ENCODE results near the gene SSH3.
A peak's percentile ranks its signal among the peaks of the same experiment; 100 is the strongest.

The SSH3 gene

DNA sequence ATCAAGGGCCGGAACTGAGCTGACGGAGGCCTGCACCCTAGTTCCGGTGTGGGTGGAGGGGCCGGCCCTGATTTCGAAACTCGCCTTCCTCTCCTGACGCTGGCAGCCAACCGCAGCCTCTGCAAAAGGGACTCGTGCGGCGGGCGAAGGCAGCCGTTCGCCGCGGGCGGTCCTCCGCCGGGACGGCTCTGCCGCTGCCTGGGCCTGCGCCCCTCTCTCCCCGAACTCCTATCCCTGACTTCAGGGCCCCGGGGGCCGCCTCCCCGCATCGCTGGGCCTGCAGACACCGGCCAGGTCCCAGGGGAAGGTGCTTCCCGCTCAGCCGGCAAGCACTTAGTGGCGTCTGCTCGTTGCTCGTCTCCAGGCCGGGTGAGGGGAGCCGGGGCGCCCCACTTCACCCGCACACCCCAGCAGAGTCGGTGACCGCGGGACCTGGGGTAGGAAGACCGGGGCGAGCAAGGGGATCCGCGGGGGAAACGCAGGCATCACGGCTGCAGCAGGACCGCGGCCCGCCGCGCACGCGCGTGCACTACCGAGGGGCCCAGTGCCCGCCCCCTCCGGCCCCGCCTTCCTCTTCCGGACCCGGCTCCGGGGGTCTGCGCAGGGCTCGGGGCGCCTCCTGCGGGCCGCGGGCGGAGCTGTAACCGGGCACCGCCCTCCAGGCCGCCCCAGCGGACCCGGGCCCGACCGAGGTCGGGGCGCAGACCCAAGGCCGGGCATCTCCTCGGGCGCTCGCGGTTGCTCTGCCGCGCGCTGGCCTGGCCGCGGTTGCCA, 14.7 kb upstream of the SSH3 start:
- intact Hi-C loops (cut with DNase I): loop anchor here (2.0 kb wide), 1 partner anchor 14 kb away; the partner anchor contains the start of gene SSH3
- peak; percentile 68 to 97 (median 82) for DNase-seq

DNA sequence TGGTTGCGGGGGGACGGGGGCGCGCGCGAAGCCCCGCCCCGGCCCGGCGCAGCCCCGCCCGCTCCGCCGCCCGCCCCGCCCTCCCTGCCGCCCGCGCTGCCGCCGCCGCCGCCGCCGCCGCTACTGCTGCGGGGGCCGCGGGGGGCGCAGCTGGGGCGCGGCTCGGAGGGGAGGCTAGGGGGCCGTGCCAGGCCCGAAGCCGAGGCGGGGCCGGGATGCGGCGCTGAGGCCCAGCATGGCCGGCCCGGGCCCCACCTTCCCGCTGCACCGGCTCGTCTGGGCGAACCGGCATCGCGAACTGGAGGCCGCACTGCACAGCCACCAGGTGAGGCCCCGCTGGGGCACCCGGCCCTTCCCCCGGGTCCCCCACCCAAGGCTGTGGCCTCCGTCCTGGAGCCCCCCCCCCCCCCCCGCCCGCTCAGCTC, 14.1 kb upstream of the SSH3 start, which contains the start of gene ANKRD13D:
ANKRD13D (plus strand) TSS at position 78 of the 425 bp plus-strand sequence; CDS start at position 236, 158 bp downstream.
- intact Hi-C loops (cut with DNase I): loop anchor here (2.0 kb wide), 1 partner anchor 14 kb away; the partner anchor contains the start of gene SSH3
- DNase-seq: peak in 1 of 10 donors; percentile 78

DNA sequence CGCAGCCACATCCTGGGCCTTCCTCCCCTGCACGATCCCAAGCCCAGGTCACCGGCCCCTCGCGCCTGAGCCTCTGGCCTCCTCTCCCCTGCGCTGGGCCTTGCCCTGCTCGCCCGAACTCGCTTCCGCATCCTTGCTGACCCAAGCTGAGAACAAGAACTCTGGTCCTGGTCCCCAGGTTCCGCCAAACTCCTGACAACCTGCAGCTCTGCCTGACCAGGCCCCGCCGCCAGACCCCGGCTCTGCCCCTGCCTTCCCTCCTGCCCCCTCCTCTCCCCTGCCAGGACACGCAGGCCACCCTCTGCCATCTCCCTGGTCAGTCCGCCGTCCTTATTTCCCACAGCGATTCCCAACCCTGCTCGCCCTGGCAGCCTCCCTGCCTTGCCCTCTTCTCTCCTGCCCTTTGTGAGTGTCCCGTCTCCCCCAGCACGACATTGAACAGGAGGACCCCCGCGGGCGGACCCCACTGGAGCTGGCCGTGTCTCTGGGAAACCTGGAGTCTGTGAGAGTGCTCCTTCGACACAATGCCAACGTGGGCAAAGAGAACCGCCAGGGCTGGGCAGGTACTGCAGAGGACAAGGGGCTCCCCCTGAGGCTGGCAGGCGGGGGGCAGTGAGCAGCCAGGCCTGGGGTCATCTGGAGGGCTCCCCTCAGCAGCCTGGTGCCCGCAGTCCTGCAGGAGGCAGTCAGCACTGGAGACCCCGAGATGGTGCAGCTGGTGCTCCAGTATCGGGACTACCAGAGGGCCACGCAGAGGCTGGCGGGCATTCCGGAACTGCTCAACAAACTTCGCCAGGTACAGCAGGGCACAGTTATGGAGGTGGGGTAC, 13.5 kb upstream of the SSH3 start:
- intact Hi-C loops (cut with DNase I): loop anchor here (2.0 kb wide), 1 partner anchor 13 kb away; the partner anchor contains the start of gene SSH3
- DNase-seq: peak in 2 of 10 donors; percentile 81 to 84

DNA sequence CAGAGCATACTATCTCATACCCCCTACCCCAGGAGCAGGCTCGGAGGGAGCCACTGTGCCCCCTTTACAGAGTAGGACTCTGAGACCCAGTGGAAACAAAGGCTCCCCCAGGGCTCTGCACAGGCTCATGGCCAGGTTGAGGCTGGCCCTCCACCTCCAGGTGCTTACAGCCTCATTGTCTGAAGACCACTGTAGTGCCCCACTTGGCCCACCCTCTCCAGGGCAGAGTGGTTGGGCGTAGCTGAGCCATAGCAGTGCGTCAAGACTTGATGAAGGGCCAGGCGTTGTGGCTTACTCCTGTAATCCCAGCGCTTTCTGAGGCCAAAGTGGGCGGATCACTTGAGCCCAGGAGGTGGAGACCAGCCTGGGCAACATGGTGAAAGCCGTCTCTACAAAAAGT, 12.5 kb upstream of the SSH3 start:
- intact Hi-C loops (cut with DNase I): no loop called here
- DNase-seq: peak in 2 of 10 donors; percentile 69 to 70

DNA sequence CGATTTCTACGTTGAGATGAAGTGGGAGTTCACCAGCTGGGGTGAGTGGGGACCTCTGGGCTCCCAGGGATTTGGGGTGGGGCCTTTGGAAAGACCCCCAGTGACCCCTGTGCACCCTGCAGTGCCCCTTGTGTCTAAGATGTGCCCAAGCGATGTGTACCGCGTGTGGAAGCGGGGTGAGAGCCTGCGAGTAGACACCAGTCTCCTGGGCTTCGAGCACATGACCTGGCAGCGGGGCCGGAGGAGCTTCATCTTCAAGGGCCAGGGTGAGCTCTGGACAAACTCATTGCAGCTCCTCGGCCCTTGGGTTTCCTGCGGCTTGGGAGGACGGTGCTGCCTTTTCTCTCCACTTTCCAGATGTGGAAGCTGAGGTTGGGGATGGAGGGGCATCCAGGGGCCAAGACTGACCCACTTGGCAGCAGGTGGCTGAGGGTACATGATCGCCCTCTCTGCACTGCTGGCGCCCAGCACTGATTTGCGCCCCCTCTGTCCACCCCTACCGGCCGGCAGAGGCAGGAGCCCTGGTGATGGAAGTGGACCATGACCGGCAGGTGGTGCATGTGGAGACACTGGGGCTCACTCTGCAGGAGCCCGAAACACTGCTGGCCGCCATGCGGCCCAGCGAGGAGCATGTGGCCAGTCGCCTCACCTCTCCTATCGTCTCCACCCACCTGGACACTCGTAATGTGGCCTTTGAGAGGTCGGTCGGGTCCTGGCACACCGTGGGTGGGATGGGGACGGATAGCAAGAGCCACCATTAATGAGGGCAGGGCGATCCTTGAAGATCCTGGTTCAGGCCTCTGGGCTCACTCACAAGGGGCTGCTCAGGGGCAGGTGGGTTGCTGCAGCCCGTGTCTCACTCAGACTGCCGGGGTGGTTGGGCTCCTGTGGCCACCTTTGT, 11.6 kb upstream of the SSH3 start:
- peak in 2 of 10 donors; percentile 54 to 79 for DNase-seq
- intact Hi-C loops (cut with DNase I): no loop called here

DNA sequence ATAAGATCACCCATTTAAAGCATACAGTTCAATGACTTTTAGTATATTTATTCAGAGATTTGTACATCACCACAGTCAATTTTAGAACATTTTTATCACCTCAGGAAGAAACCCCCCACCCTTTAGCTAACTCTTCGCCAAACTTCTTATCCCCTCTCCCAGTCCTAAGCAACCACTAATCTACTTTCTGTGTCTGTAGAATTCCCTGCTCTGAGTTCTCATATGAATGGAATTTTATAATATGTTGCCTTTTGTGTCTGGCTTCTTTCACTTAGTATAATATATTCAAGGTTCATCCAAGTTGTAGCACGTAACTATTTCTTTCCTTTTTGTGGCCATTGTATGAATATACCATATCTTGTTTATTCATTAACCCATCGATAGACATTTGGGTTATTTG, 10.7 kb upstream of the SSH3 start:
- intact Hi-C loops (cut with DNase I): no loop called here

DNA sequence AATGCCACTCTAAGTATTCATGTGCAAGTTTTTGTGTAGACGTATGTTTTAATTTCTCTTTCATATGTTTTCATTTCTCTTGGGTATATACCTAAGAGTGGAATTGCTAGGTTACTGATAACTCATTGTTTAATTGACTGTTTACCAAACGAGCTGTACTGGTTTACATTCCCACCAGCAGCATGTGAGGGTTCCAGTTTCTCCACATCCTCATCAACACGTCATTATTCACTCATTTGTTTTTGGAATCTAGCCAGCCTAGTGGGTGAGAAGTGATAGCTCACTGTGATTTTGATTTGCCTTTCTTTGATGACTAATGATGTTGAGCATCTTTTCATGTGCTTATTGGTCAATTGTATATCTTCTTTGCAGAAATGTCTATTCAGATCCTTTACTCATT, 10.2 kb upstream of the SSH3 start:
- intact Hi-C loops (cut with DNase I): no loop called here

More for the DNA sequence above, 10.7 kb upstream of the SSH3 start:
- no peak for DNase-seq

DNA sequence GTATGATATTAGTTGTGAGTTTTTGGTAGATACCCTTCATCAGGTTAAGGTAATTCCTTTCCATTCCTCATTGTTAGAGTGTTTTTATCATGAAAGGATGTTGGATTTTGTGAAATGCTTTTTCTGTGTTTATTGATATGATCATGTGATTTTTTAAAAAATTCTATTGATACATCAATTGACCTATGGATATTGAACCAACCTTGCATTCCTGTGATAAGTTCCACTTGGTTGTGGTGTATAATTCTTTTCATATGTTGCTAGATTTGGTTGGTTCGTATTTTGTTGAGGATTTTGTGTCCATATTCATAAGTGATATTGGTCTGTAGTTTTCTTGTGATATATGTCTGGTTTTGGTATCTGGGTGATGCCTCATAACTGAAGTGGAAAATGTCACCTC, 7.5 kb upstream of the SSH3 start:
- intact Hi-C loops (cut with DNase I): no loop called here
- no peak for DNase-seq

More for the DNA sequence above, 10.2 kb upstream of the SSH3 start:
- no peak for DNase-seq

DNA sequence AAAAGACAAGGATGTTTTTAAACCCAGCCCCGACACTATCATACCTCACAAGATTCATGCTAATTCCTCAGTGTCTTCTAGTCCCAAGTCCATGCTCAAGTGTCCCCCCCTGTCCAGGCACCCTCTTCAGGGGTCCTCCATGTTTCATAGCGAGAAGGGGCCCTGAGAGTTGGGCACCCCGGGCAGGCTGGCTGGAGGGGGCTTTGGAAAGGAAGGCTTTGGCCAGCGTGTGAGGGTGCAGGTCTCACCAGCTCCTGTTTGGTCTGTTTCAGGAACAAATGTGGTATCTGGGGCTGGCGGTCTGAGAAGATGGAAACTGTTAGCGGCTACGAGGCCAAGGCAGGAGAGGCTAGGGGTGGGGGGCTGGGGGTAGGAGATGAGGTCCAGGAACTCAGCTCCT, 4.5 kb upstream of the SSH3 start:
- peak in 3 of 10 donors; percentile 15 to 48 (median 23) for DNase-seq
- intact Hi-C loops (cut with DNase I): no loop called here

DNA sequence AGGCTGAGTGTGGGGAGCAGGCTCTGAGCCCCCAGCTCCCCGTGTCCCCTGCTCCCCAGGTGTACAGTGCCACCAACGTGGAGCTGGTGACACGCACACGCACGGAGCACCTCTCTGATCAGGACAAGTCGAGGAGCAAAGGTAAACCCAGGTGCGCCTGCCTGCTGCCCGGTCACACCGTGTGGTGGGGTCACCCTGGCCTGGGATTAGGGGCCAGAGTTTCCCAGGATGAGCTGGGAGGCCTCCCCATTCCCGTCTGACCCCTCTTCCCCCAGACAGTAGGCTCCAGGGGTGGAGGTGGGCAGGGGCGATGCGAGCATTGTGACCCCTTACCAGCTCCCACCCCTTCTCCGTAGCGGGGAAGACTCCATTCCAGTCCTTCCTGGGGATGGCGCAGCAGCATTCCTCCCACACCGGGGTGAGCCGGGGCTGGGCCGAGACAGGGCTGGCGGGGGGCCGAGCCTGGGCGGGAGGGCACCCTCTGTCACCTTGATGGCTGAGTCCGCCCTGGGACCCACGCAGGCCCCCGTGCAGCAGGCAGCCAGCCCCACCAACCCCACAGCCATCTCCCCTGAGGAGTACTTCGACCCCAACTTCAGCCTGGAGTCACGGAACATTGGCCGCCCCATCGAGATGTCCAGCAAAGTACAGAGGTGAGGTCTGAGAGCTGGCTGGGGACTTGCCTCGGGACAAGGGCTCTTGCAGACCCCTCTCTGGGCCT, 3.7 kb upstream of the SSH3 start:
- peak in 4 of 10 donors; percentile 20 to 72 (median 66) for DNase-seq
- intact Hi-C loops (cut with DNase I): no loop called here

DNA sequence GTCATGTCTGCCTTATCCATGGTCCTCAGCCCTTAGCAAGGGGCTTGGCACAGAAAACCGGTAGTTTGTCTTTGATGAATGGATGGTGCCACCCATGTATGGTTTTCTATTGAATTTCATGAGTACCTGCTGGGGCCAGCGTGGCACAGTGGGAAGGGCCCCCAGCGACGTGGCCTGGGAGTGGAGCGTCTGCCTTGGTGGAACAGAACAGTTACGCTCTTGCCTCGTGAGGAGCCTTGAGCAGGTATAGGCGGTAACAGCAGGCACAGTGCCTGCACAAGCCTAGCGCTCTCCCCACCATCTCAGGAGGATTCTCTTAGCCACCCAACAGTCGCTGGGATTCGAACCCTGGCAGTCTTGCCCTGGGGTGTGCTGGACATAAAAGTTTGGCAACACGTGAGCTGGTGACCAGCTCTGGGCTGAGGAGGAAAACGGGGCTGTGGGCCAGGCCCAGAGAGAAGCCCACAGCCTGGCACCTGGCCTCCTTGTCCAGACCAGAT, 3.0 kb upstream of the SSH3 start:
- intact Hi-C loops (cut with DNase I): no loop called here
- DNase-seq: peak in 3 of 10 donors; percentile 4 to 53 (median 51)

DNA sequence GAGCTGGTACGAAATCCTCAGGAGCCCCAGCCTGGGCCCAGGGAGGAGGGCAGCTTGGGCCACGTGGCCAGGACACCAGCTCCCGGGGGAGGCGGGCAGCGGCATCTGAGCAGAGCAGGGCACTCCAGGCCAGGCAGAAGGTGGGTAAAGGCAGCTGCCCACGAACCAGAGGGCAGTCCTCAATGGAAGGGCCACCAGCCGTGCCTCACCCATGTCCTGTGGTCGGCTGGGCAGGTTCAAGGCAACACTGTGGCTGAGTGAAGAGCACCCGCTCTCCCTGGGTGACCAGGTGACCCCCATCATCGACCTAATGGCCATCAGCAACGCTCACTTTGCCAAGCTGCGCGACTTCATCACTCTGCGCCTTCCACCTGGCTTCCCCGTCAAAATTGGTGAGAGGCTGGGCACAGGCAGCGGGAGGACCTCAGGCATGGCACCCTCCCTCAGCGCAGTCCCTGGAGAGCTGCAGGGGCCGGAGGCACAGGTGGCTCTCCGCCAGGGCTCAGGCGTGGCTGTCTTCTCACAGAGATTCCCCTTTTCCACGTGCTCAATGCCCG, 2.5 kb upstream of the SSH3 start:
- intact Hi-C loops (cut with DNase I): no loop called here
- peak in 5 of 10 donors; percentile 3 to 64 (median 57) for DNase-seq

DNA sequence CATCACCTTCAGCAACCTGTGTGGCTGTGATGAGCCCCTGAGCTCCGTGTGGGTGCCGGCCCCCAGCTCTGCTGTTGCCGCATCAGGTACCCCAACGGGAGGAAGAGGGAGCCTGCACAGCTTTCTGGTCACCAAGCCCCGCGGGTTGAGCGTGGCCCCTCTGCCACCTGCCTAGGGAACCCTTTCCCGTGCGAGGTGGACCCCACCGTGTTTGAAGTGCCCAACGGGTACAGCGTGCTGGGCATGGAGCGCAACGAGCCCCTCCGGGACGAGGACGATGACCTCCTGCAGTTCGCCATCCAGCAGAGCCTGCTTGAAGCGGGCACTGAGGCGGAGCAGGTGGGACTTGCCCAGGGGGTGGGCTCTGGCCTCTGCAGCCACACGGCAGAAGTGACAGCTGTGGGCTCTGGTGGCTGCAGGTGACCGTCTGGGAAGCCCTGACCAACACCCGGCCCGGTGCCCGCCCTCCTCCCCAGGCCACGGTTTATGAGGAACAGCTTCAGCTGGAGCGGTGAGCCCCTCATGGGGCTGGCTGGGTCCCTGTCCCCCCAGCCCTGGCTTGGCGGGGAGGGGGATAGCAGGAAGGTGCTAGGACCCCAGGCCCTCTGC, 1.9 kb upstream of the SSH3 start:
- peak in 5 of 10 donors; percentile 5 to 83 (median 66) for DNase-seq
- intact Hi-C loops (cut with DNase I): no loop called here

DNA sequence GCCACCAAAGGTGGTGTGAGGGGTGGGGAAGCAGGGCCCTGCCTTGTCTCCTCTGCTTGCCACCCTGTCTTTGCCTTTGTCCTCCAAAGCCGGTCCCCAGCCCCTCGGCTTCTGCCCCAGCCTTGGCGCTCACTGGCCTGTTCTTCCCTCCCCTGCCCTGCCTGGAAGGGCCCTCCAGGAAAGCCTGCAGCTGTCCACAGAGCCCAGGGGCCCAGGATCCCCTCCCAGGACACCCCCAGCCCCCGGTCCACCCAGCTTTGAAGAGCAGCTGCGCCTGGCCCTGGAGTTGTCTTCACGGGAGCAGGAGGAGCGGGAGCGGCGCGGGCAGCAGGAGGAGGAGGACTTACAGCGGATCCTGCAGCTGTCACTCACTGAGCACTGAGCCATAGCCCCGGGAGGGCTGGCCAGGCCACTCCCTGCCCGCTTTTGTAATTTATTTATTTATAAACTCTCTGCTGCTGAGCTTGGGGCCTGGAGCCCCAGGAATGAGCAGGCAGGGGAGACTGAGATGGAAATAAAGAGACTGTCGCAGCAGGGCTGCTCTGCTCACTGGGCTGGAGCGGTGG, 1.3 kb upstream of the SSH3 start:
- intact Hi-C loops (cut with DNase I): loop anchor here (2.0 kb wide), 1 partner anchor 13 kb away; the partner anchor contains the start of gene ANKRD13D
- DNase-seq: peak in 5 of 10 donors; percentile 51 to 92 (median 78)

DNA sequence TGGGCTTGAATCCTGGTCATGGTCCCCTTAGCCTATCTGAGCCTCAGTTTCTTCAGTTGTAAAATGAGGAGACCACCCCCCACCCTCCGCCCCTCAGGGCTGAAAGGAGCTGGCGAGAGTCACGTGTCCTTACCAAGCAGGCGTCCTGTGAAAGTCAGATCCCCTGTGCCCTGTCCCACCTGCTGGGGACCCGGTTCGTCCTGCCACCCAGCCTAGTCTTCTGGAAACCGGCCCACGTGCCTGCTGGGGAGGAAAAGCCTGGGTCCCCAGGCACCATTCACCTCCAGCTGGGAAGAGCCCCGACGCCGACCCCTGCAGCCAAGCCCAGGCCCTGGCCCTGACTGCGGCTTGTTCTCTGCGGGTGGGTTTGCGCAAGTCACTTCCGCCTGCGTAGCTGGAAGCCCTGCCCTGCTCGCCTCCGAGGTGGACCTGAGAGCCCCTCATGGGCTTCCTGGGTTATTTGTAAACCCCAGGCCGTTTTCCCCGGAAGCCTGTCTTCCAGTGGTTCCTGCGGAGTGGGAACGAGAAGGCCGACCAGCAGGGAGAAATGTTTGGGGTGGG, 679 bp upstream of the SSH3 start:
- intact Hi-C loops (cut with DNase I): loop anchor here (2.0 kb wide), 1 partner anchor 14 kb away; the partner anchor contains the start of gene ANKRD13D
- peak in 6 of 10 donors; percentile 16 to 82 (median 50) for DNase-seq

DNA sequence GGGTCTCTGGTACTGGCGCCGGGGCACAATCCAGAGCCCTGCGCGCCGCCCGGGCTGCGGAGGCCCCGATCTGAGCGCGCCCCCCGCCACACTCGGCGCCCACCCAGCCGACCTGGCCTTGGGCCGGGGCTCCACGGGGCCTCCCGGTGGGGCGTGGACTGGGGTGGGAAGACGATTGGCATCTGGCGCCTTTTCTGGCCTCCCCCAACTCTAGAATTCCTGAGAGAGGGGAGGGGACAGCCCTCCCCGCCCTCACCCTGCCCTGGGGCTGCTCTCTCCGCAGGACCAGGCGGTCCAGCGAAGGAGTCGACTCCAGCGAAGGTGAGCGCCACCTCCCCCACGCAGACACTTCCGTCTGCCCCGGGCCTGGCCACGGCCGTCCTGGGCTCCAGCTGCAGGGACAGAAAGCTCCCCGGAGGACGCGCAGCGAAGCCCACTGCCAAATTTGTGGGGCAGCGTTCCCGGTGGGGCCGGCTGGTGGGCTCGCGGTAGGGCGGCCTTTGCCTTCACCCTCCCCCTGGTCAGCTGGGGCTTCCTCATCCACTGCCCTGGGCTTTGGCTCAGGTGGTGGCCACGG, 593 bp downstream of the SSH3 start:
- intact Hi-C loops (cut with DNase I): loop anchor here (2.0 kb wide), 1 partner anchor 15 kb away; the partner anchor contains the start of gene ANKRD13D
- DNase-seq: peak in 6 of 10 donors; percentile 5 to 83 (median 42)

DNA sequence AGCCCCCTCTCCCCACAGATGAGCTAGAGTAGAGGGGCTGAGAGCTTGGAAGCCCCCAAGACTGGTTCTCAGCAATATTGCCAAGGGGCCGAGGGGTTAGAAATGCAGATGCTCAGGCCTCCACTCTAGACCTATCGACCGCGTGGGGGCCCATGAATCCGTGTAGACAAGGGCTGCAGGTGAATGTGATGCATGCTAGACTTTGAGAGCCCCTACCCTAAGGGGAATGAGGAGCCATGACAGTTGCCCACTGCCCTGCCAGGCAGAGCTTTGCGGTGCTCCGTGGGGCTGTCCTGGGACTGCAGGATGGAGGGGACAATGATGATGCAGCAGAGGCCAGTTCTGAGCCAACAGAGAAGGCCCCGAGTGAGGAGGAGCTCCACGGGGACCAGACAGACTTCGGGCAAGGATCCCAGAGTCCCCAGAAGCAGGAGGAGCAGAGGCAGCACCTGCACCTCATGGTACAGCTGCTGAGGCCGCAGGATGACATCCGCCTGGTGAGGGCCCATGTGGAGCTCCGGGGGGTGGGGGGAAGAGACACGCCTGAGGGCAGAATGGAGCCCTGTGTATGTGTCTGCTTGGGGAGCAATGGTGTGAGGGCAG, 1.3 kb downstream of the SSH3 start:
- DNase-seq: peak in 6 of 10 donors; percentile 6 to 77 (median 38)
- intact Hi-C loops (cut with DNase I): no loop called here

Measured in posterior cingulate gyrus (tissue), 11 donors.